ENCODE results near the gene SDK1.

- no peak for TF ChIP-seq EZH2phosphoT487 (IDR thresholded peaks at IDR 0.05; ENCODE audit: unreplicated experiment)
- TF ChIP-seq CTCF (conservative IDR thresholded peaks at IDR 0.05; ENCODE audit: low read depth in 2 of 2): no peak
- TF ChIP-seq ZNF462 (CRISPR knock-in tag; IDR thresholded peaks at IDR 0.05): no peak
- TF ChIP-seq ETS1 (IDR thresholded peaks at IDR 0.05): no peak
- no peak for TF ChIP-seq REST (IDR thresholded peaks at IDR 0.05; ENCODE audit: unreplicated experiment)
- no peak for TF ChIP-seq EZH2 (IDR thresholded peaks at IDR 0.05; ENCODE audit: low read depth, unreplicated experiment)
- TF ChIP-seq POLR2AphosphoS5 (IDR thresholded peaks at IDR 0.05; ENCODE audit: low read depth): no peak
- TF ChIP-seq STAT1 (IDR thresholded peaks at IDR 0.05; ENCODE audit: unreplicated experiment): no peak
- TF ChIP-seq JUNB (IDR thresholded peaks at IDR 0.05; ENCODE audit: unreplicated experiment): no peak
- TF ChIP-seq ZNF331 (CRISPR knock-in tag; IDR thresholded peaks at IDR 0.05; ENCODE audit: low read depth): no peak
Measured at GRCh38 chr7:3657206-3657605, 356.2 kb downstream of the SDK1 start.

Measured in GM23338 (cell line).